ENCODE data around the gene GNG4. TPM values are rescaled to one million over a fixed set of nuclear protein-coding genes. Genes with fewer than 3 reads are reported as not detected.

Gene GNG4
- total and polyA plus RNA-seq, 2 donors (not counting 3 experiments of a cell fraction or from before 2014, with no cell fraction given), result 0.10 TPM; not detected in 1

- Histone ChIP-seq H3K9me1 (replicated peaks; ENCODE audit: control insufficient read depth, extremely low read depth, insufficient read depth, low read length) (no peaks in the 10 kb centered on the region), H3K4me2 (ENCODE audit: insufficient read depth, low read length) (no peak overlapping the region), H3K36me3 (ENCODE audit: control insufficient read depth in 2 of 2, extremely low read depth in 1 of 2, insufficient read depth in 2 of 2, low read length in 2 of 2) (no peaks in the 10 kb centered on the region), H3K9me3 (replicated peaks; ENCODE audit: control insufficient read depth, insufficient read depth, low read length) (no peaks in the 10 kb centered on the region), H3K4me1 (ENCODE audit: control insufficient read depth, extremely low read depth, insufficient read depth, low read length) (no peaks in the 10 kb centered on the region), H3K79me2 (ENCODE audit: control insufficient read depth, insufficient read depth, low read length) (no peaks in the 10 kb centered on the region), H3K4me3 (replicated peaks in 1 of 3; ENCODE audit: insufficient read depth in 1 of 3, low read depth in 1 of 3, low read length in 3 of 3) (no peak overlapping the region), H4K20me1 (replicated peaks; ENCODE audit: control insufficient read depth, extremely low read depth, insufficient read depth, low read length) (no peaks in the 10 kb centered on the region), H2AFZ (ENCODE audit: low read depth, low read length) (no peak overlapping the region), H3K27ac (ENCODE audit: insufficient read depth, low read depth, low read length) (no peak overlapping the region), H3K9ac (replicated peaks; ENCODE audit: extremely low read depth, insufficient read depth, low read length) (no peak overlapping the region), H3K27me3 (ENCODE audit: control insufficient read depth in 2 of 2, insufficient read depth in 2 of 2, low read length in 2 of 2) (no peaks in the 10 kb centered on the region)
- TF ChIP-seq POLR2AphosphoS5 (IDR thresholded peaks at IDR 0.05; ENCODE audit: insufficient read depth, low read depth, low read length) (no peak), CTCF (IDR thresholded peaks at IDR 0.05; ENCODE audit: extremely low read depth in 1 of 2, insufficient read depth in 1 of 2, low read depth in 1 of 2, low read length in 2 of 2) (peak; percentile 28 to 36)
- DNase-seq (ENCODE audit: low read depth, low spot score) (peak; percentile 18), FAIRE-seq (peak; percentile 86)
- dilution Hi-C loops (cut with MboI; ENCODE audit: extremely low pct_ligation_motif_present, low sequenced_read_pairs), result no loop called here
- CTCF ChIA-PET, result interaction anchor here (0.5 to 5.3 kb wide), 19 partner anchors 9 to 373 kb away, joined by 3 to 59 read pairs (median 4); partner anchors contain the start of gene GNG4
- intact Hi-C loops (cut with micrococcal nuclease), result loop anchor here (1.0 kb wide), 2 partner anchors 185 to 373 kb away; no protein-coding TSS in a partner anchor
- POLR2A ChIA-PET, result interaction anchor here (0.6 kb wide), 1 partner anchor 478 kb away, joined by 3 read pairs; no protein-coding TSS in a partner anchor
- BruUV-seq (replicated peaks), result no TSS peak
Observed at GRCh38 chr1:235597867-235598553, 51.6 kb downstream of the GNG4 start.

- no peaks in the 10 kb centered on the region for H4K20me1 ChIP-seq (replicated peaks; ENCODE audit: control insufficient read depth, extremely low read depth, insufficient read depth, low read length)
- FAIRE-seq (no peak), DNase-seq (ENCODE audit: low read depth, low spot score) (no peak)
- BruUV-seq (replicated peaks), result no TSS peak
- ChIA-PET POLR2A (no interaction called here), CTCF (interaction anchor here (1.0 to 1.4 kb wide), 3 partner anchors 37 to 377 kb away, joined by 3 read pairs; no protein-coding TSS in a partner anchor)
- H3K9ac ChIP-seq (replicated peaks; ENCODE audit: extremely low read depth, insufficient read depth, low read length), result no peak overlapping the region
- H3K4me2 ChIP-seq (ENCODE audit: insufficient read depth, low read length), result no peak overlapping the region
- dilution Hi-C loops (cut with MboI; ENCODE audit: extremely low pct_ligation_motif_present, low sequenced_read_pairs) (no loop called here), intact Hi-C loops (cut with micrococcal nuclease) (no loop called here)
- no peaks in the 10 kb centered on the region for H3K36me3 ChIP-seq (ENCODE audit: control insufficient read depth in 2 of 2, extremely low read depth in 1 of 2, insufficient read depth in 2 of 2, low read length in 2 of 2)
- no peaks in the 10 kb centered on the region for H3K27me3 ChIP-seq (ENCODE audit: control insufficient read depth in 2 of 2, insufficient read depth in 2 of 2, low read length in 2 of 2)
- no peaks in the 10 kb centered on the region for H3K4me1 ChIP-seq (ENCODE audit: control insufficient read depth, extremely low read depth, insufficient read depth, low read length)
- no peaks in the 10 kb centered on the region for H3K9me1 ChIP-seq (replicated peaks; ENCODE audit: control insufficient read depth, extremely low read depth, insufficient read depth, low read length)
- no peaks in the 10 kb centered on the region for H3K79me2 ChIP-seq (ENCODE audit: control insufficient read depth, insufficient read depth, low read length)
- TF ChIP-seq MYC (IDR thresholded peaks at IDR 0.05; ENCODE audit: low read depth, low read length) (no peak), MAX (IDR thresholded peaks at IDR 0.05; ENCODE audit: insufficient read depth, insufficient read length) (no peak), GATA2 (IDR thresholded peaks at IDR 0.05; ENCODE audit: insufficient read depth, insufficient read length, low read depth, low read length) (no peak), JUN (IDR thresholded peaks at IDR 0.05; ENCODE audit: borderline replicate concordance, insufficient read depth, insufficient read length, low read depth) (no peak), EZH2 (IDR thresholded peaks at IDR 0.05; ENCODE audit: borderline replicate concordance, low read depth, low read length, severe bottlenecking) (no peak), FOS (IDR thresholded peaks at IDR 0.05; ENCODE audit: borderline replicate concordance, insufficient read depth, low read length) (no peak), POLR2AphosphoS5 (IDR thresholded peaks at IDR 0.05; ENCODE audit: insufficient read depth, low read depth, low read length) (no peak), CTCF (IDR thresholded peaks at IDR 0.05; ENCODE audit: extremely low read depth in 1 of 2, insufficient read depth in 1 of 2, low read depth in 1 of 2, low read length in 2 of 2) (no peak), POLR2A (IDR thresholded peaks at IDR 0.05; ENCODE audit: low read depth, low read length) (no peak)
- H2AFZ ChIP-seq (ENCODE audit: low read depth, low read length), result no peak overlapping the region
- H3K9me3 ChIP-seq (replicated peaks; ENCODE audit: control insufficient read depth, insufficient read depth, low read length), result no peaks in the 10 kb centered on the region
- no peak overlapping the region for H3K4me3 ChIP-seq (replicated peaks in 1 of 3; ENCODE audit: insufficient read depth in 1 of 3, low read depth in 1 of 3, low read length in 3 of 3)
- H3K27ac ChIP-seq (ENCODE audit: insufficient read depth, low read depth, low read length), result no peak overlapping the region
Observed at GRCh38 chr1:235595079-235595478, 54.5 kb downstream of the GNG4 start.

Measured in endothelial cell of umbilical vein (primary cell).